ENCODE data around the gene TNFRSF13B.
A peak's percentile ranks its signal among the peaks of the same experiment; 100 is the strongest.

The TNFRSF13B gene

GRCh38 chr17:16925461-16926060 is 46.4 kb downstream of the TNFRSF13B start:
- no peak overlapping the region for H2AFZ ChIP-seq (ENCODE audit: insufficient read depth, low read length, poor library complexity)
- peaks cover 3 to 14% of the 10 kb centered on the region in 2 experiments for H3K4me1 ChIP-seq (ENCODE audit: control insufficient read depth in 1 of 2, insufficient read depth in 2 of 2, low read length in 2 of 2)
- H3K4me3 ChIP-seq (ENCODE audit: low read depth, low read length), result no peak overlapping the region
- H2BK5ac ChIP-seq (ENCODE audit: low read depth, low read length, poor library complexity), result no peak overlapping the region
- H3K14ac ChIP-seq (ENCODE audit: low read length), result no peak overlapping the region
- no peak overlapping the region for H2AK5ac ChIP-seq (ENCODE audit: low read length)
- H4K12ac ChIP-seq (ENCODE audit: low read depth, low read length), result no peak overlapping the region
- peaks cover 2% of the 10 kb centered on the region for H3K9me3 ChIP-seq (ENCODE audit: insufficient read depth, low read depth, low read length)
- no peaks in the 10 kb centered on the region for H3K79me2 ChIP-seq (ENCODE audit: control insufficient read depth, insufficient read depth, low read length, poor library complexity)
- no peak overlapping the region for H4K91ac ChIP-seq (ENCODE audit: low read depth, low read length)
- no peak overlapping the region for H3K23ac ChIP-seq (ENCODE audit: low read length)
- DNase-seq, result no peak
- no peaks in the 10 kb centered on the region for H3K27me3 ChIP-seq (ENCODE audit: insufficient read depth, low read length)
- H3K27ac ChIP-seq (ENCODE audit: low read depth, low read length), result no peak overlapping the region
- H3K9ac ChIP-seq (ENCODE audit: low read length), result no peak overlapping the region
- no peak overlapping the region for H2BK120ac ChIP-seq (ENCODE audit: insufficient read depth, low read length, poor library complexity)
- H3K4ac ChIP-seq (ENCODE audit: low read depth, low read length), result no peak overlapping the region
- no peak overlapping the region for H3K18ac ChIP-seq (ENCODE audit: low read length)
- H2BK12ac ChIP-seq (ENCODE audit: low read length), result no peak overlapping the region
- no CpG with 5 or more reads among the region's 15 CpGs for WGBS (ENCODE audit: extremely low coverage, insufficient coverage, insufficient read length)
- peaks cover 6% of the 10 kb centered on the region for H3K79me1 ChIP-seq (ENCODE audit: low read length)
- no peak overlapping the region for H3K4me2 ChIP-seq (ENCODE audit: low read length)
- H3K36me3 ChIP-seq (ENCODE audit: control insufficient read depth in 1 of 2, insufficient read depth in 2 of 2, low read length in 2 of 2), result no peaks in the 10 kb centered on the region
- no peak overlapping the region for H4K8ac ChIP-seq (ENCODE audit: low read depth, low read length)

- no peak for DNase-seq
- H3K18ac ChIP-seq (ENCODE audit: low read length), result no peak overlapping the region
- no peak overlapping the region for H3K9ac ChIP-seq (ENCODE audit: low read length)
- H3K36me3 ChIP-seq (ENCODE audit: control insufficient read depth in 1 of 2, insufficient read depth in 2 of 2, low read length in 2 of 2), result no peaks in the 10 kb centered on the region
- no peak overlapping the region for H3K4me3 ChIP-seq (ENCODE audit: low read depth, low read length)
- peak overlapping the region; percentile 10 for H4K91ac ChIP-seq (ENCODE audit: low read depth, low read length)
- H2BK12ac ChIP-seq (ENCODE audit: low read length), result peak overlapping the region; percentile 34
- no peak overlapping the region for H2BK5ac ChIP-seq (ENCODE audit: low read depth, low read length, poor library complexity)
- peaks cover 9% of the 10 kb centered on the region for H3K79me1 ChIP-seq (ENCODE audit: low read length)
- no peak overlapping the region for H3K27ac ChIP-seq (ENCODE audit: low read depth, low read length)
- no peak overlapping the region for H3K23ac ChIP-seq (ENCODE audit: low read length)
- no CpG with 5 or more reads among the region's 10 CpGs for WGBS (ENCODE audit: extremely low coverage, insufficient coverage, insufficient read length)
- peak overlapping the region; percentile 50 for H2AK5ac ChIP-seq (ENCODE audit: low read length)
- no peaks in the 10 kb centered on the region for H3K27me3 ChIP-seq (ENCODE audit: insufficient read depth, low read length)
- no peak overlapping the region for H4K8ac ChIP-seq (ENCODE audit: low read depth, low read length)
- no peaks in the 10 kb centered on the region for H3K79me2 ChIP-seq (ENCODE audit: control insufficient read depth, insufficient read depth, low read length, poor library complexity)
- no peak overlapping the region for H3K14ac ChIP-seq (ENCODE audit: low read length)
- no peak overlapping the region for H3K4ac ChIP-seq (ENCODE audit: low read depth, low read length)
- no peak overlapping the region for H3K4me2 ChIP-seq (ENCODE audit: low read length)
- peaks cover 3 to 14% of the 10 kb centered on the region in 2 experiments for H3K4me1 ChIP-seq (ENCODE audit: control insufficient read depth in 1 of 2, insufficient read depth in 2 of 2, low read length in 2 of 2)
- no peak overlapping the region for H2AFZ ChIP-seq (ENCODE audit: insufficient read depth, low read length, poor library complexity)
- H3K9me3 ChIP-seq (ENCODE audit: insufficient read depth, low read depth, low read length), result peaks cover 2% of the 10 kb centered on the region
- H2BK120ac ChIP-seq (ENCODE audit: insufficient read depth, low read length, poor library complexity), result no peak overlapping the region
- H4K12ac ChIP-seq (ENCODE audit: low read depth, low read length), result no peak overlapping the region
These were observed 47.0 kb downstream of the TNFRSF13B start for GRCh38 chr17:16924696-16925440.

- Histone ChIP-seq H3K14ac (ENCODE audit: low read length) (no peak overlapping the region), H3K79me2 (ENCODE audit: control insufficient read depth, insufficient read depth, low read length, poor library complexity) (no peaks in the 10 kb centered on the region), H4K8ac (ENCODE audit: low read depth, low read length) (no peak overlapping the region), H3K27ac (ENCODE audit: low read depth, low read length) (no peak overlapping the region), H3K4me1 (ENCODE audit: control insufficient read depth in 1 of 2, insufficient read depth in 2 of 2, low read length in 2 of 2) (peaks cover 0 to 12% of the 10 kb centered on the region in 2 experiments), H3K27me3 (ENCODE audit: insufficient read depth, low read length) (no peaks in the 10 kb centered on the region), H3K4me3 (ENCODE audit: low read depth, low read length) (no peak overlapping the region), H3K9me3 (ENCODE audit: insufficient read depth, low read depth, low read length) (peaks cover 2% of the 10 kb centered on the region), H3K9ac (ENCODE audit: low read length) (no peak overlapping the region), H3K4ac (ENCODE audit: low read depth, low read length) (no peak overlapping the region), H4K91ac (ENCODE audit: low read depth, low read length) (peak overlapping the region; percentile 20), H3K18ac (ENCODE audit: low read length) (no peak overlapping the region), H4K12ac (ENCODE audit: low read depth, low read length) (no peak overlapping the region), H2BK120ac (ENCODE audit: insufficient read depth, low read length, poor library complexity) (no peak overlapping the region), H2BK12ac (ENCODE audit: low read length) (peak overlapping the region; percentile 34), H3K4me2 (ENCODE audit: low read length) (no peak overlapping the region), H2AFZ (ENCODE audit: insufficient read depth, low read length, poor library complexity) (no peak overlapping the region), H3K23ac (ENCODE audit: low read length) (no peak overlapping the region), H2BK5ac (ENCODE audit: low read depth, low read length, poor library complexity) (no peak overlapping the region), H3K36me3 (ENCODE audit: control insufficient read depth in 1 of 2, insufficient read depth in 2 of 2, low read length in 2 of 2) (no peaks in the 10 kb centered on the region), H2AK5ac (ENCODE audit: low read length) (peak overlapping the region; percentile 50), H3K79me1 (ENCODE audit: low read length) (peaks cover 9% of the 10 kb centered on the region)
- WGBS (ENCODE audit: extremely low coverage, insufficient coverage, insufficient read length), result no CpG with 5 or more reads among the region's 15 CpGs
- DNase-seq, result no peak
These were observed 47.8 kb downstream of the TNFRSF13B start for GRCh38 chr17:16923904-16924695.

- peaks cover 0 to 5% of the 10 kb centered on the region in 2 experiments for H3K4me1 ChIP-seq (ENCODE audit: control insufficient read depth in 1 of 2, insufficient read depth in 2 of 2, low read length in 2 of 2)
- H3K9ac ChIP-seq (ENCODE audit: low read length), result no peak overlapping the region
- no peak overlapping the region for H4K12ac ChIP-seq (ENCODE audit: low read depth, low read length)
- WGBS (ENCODE audit: extremely low coverage, insufficient coverage, insufficient read length), result no CpG with 5 or more reads among the region's 17 CpGs
- H2AK5ac ChIP-seq (ENCODE audit: low read length), result no peak overlapping the region
- no peak overlapping the region for H3K4me2 ChIP-seq (ENCODE audit: low read length)
- H3K9me3 ChIP-seq (ENCODE audit: insufficient read depth, low read depth, low read length), result peaks cover 2% of the 10 kb centered on the region
- H2BK5ac ChIP-seq (ENCODE audit: low read depth, low read length, poor library complexity), result no peak overlapping the region
- no peak overlapping the region for H2BK120ac ChIP-seq (ENCODE audit: insufficient read depth, low read length, poor library complexity)
- H3K14ac ChIP-seq (ENCODE audit: low read length), result no peak overlapping the region
- no peak for DNase-seq
- H3K27ac ChIP-seq (ENCODE audit: low read depth, low read length), result no peak overlapping the region
- peaks cover 9% of the 10 kb centered on the region for H3K79me1 ChIP-seq (ENCODE audit: low read length)
- peak overlapping the region; percentile 5 for H2BK12ac ChIP-seq (ENCODE audit: low read length)
- no peak overlapping the region for H3K23ac ChIP-seq (ENCODE audit: low read length)
- H3K27me3 ChIP-seq (ENCODE audit: insufficient read depth, low read length), result no peaks in the 10 kb centered on the region
- no peak overlapping the region for H3K18ac ChIP-seq (ENCODE audit: low read length)
- no peaks in the 10 kb centered on the region for H3K79me2 ChIP-seq (ENCODE audit: control insufficient read depth, insufficient read depth, low read length, poor library complexity)
- H4K8ac ChIP-seq (ENCODE audit: low read depth, low read length), result no peak overlapping the region
- peak overlapping the region; percentile 31 for H4K91ac ChIP-seq (ENCODE audit: low read depth, low read length)
- H3K4me3 ChIP-seq (ENCODE audit: low read depth, low read length), result no peak overlapping the region
- H3K36me3 ChIP-seq (ENCODE audit: control insufficient read depth in 1 of 2, insufficient read depth in 2 of 2, low read length in 2 of 2), result no peaks in the 10 kb centered on the region
- no peak overlapping the region for H2AFZ ChIP-seq (ENCODE audit: insufficient read depth, low read length, poor library complexity)
- H3K4ac ChIP-seq (ENCODE audit: low read depth, low read length), result no peak overlapping the region
These were observed 48.6 kb downstream of the TNFRSF13B start for GRCh38 chr17:16923097-16923903.

Data from trophoblast cell (in vitro differentiated cells and primary cell).